IPS-20b (cell line): Measurements from ENCODE around the gene OR13J1.
"Not testable (repeated sequence)": the region's sequence is repeated elsewhere in the genome, so short reads cannot be mapped to it uniquely, and the experiment has no call there.

Experiments
- H3K27ac ChIP-seq: one replicate; pipeline ENCODE4 v1.5.1; 2013; ENCODE audit warnings: low read length
- H3K27me3 ChIP-seq: 2 replicates; pipeline ENCODE4 v1.6.1; 2013; ENCODE audit warnings: mild to moderate bottlenecking, low read length, inconsistent platforms; ENCODE audit not compliant: insufficient read depth
- H3K36me3 ChIP-seq: 2 replicates; pipeline ENCODE4 v1.6.1; 2013; ENCODE audit warnings: low read depth, mild to moderate bottlenecking, inconsistent platforms, low read length, moderate library complexity; ENCODE audit not compliant: insufficient read depth
- H3K4me1 ChIP-seq: 2 replicates; pipeline ENCODE4 v1.6.1; 2013; ENCODE audit warnings: mild to moderate bottlenecking, control low read depth, inconsistent platforms, low read length, moderate library complexity; ENCODE audit not compliant: insufficient read depth
- H3K4me3 ChIP-seq: 2 replicates; pipeline ENCODE4 v1.5.1; 2013; ENCODE audit warnings: mild to moderate bottlenecking, low read length, inconsistent platforms
- H3K9ac ChIP-seq: 2 replicates; pipeline ENCODE4 v1.6.1; 2013; ENCODE audit warnings: low read depth, mild to moderate bottlenecking, inconsistent platforms, low read length, moderate library complexity
- H3K9me3 ChIP-seq: 2 replicates; pipeline ENCODE4 v1.6.1; 2013; ENCODE audit warnings: mild to moderate bottlenecking, low read depth, low read length, inconsistent platforms; ENCODE audit not compliant: insufficient read depth

The OR13J1 gene, protein sequence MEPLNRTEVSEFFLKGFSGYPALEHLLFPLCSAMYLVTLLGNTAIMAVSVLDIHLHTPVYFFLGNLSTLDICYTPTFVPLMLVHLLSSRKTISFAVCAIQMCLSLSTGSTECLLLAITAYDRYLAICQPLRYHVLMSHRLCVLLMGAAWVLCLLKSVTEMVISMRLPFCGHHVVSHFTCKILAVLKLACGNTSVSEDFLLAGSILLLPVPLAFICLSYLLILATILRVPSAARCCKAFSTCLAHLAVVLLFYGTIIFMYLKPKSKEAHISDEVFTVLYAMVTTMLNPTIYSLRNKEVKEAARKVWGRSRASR

GRCh38 chr9:35870351-35870923 is at the start of gene OR13J1:
OR13J1 (minus strand) TSS chr9:35870401; CDS start chr9:35870401, 0 bp downstream.
- no peaks in the 10 kb centered on the region for H3K36me3 ChIP-seq
- H3K27me3 ChIP-seq = no peaks in the 10 kb centered on the region
- no peaks in the 10 kb centered on the region; the same call in 1 of the 2 replicates for H3K9me3 ChIP-seq
- H3K4me3 ChIP-seq = no peak within 1 kb of the TSS
- no peak within 1 kb of the TSS for H3K27ac ChIP-seq
- no peak within 1 kb of the TSS for H3K9ac ChIP-seq
- no peaks in the 10 kb centered on the region for H3K4me1 ChIP-seq

GRCh38 chr9:35919212-35920008 is 49.2 kb upstream of the OR13J1 start:
- no peak overlapping the region for H3K27ac ChIP-seq
- H3K4me1 ChIP-seq = peaks cover 4% of the 10 kb centered on the region; the same call in 1 of the 2 replicates
- no peak overlapping the region for H3K9ac ChIP-seq
- H3K4me3 ChIP-seq = no peak overlapping the region
- no peaks in the 10 kb centered on the region for H3K27me3 ChIP-seq
- H3K9me3 ChIP-seq = no peaks in the 10 kb centered on the region
- no peaks in the 10 kb centered on the region for H3K36me3 ChIP-seq

DNA sequence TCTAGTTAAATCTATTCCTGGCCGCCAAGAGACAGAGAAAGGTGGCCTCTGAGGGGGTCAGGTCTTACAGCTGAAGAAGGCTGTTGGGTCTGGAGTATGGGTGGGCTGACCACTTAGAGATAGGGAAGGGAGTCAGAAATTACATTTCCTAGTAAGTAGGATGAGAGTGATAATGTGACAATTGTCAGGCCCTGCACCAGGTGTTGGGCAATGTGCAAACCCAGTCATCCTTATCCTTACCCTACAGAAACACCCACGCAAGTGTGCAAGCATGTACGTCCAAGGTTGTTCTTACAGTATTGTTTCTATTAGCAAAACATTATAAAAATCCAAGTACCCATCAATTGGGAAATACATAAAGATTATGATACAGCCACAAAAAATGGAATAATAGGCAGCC is 48.6 kb upstream of the OR13J1 start:
- no peaks in the 10 kb centered on the region for H3K9me3 ChIP-seq
- H3K36me3 ChIP-seq = no peaks in the 10 kb centered on the region
- no peak overlapping the region for H3K9ac ChIP-seq
- 0 out of 2 replicates have a peak, but pooled peaks cover under 1% of the 10 kb centered on the region for H3K4me1 ChIP-seq
- no peak overlapping the region for H3K4me3 ChIP-seq
- H3K27me3 ChIP-seq = no peaks in the 10 kb centered on the region
- H3K27ac ChIP-seq = no peak overlapping the region

GRCh38 chr9:35917261-35917660 is 47.1 kb upstream of the OR13J1 start:
- no peak overlapping the region for H3K9ac ChIP-seq
- H3K27ac ChIP-seq = no peak overlapping the region
- H3K9me3 ChIP-seq = no peaks in the 10 kb centered on the region
- no peaks in the 10 kb centered on the region for H3K36me3 ChIP-seq
- no peaks in the 10 kb centered on the region for H3K4me1 ChIP-seq
- no peaks in the 10 kb centered on the region for H3K27me3 ChIP-seq
- no peak overlapping the region for H3K4me3 ChIP-seq

- Histone ChIP-seq H3K36me3 (no peaks in the 10 kb centered on the region), H3K27ac (no peak overlapping the region), H3K9ac (no peak overlapping the region), H3K4me3 (no peak overlapping the region), H3K27me3 (no peaks in the 10 kb centered on the region), H3K9me3 (no peaks in the 10 kb centered on the region), H3K4me1 (no peaks in the 10 kb centered on the region)
These were observed 45.6 kb upstream of the OR13J1 start for GRCh38 chr9:35915681-35916294.

DNA sequence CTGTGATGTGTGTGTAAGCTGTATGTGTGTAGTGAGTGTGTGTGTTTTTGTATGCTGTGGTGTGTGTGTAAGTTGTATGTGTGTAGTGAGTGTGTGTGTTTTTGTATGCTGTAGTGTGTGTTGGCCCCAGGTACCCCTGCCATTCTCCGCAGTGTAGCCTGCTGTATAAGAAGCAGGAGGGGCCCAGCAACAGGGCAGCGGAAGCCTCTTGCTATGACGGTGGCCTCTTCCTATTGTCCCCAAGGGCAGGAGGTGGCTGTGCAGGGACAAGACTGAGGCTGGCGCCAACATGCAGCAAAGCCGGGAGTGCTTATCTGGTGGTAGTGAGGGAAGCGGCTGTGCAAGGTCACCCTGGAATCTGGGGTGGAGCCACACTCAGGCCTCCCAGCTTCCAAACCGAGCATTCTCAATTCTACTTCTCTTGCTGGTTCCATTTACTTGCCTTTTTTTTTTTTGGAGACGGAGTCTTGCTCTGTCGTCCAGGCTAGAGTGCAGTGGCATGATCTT is 44.2 kb upstream of the OR13J1 start:
- H3K4me1 ChIP-seq = no peaks in the 10 kb centered on the region
- H3K9ac ChIP-seq = no peak overlapping the region
- no peaks in the 10 kb centered on the region for H3K36me3 ChIP-seq
- H3K4me3 ChIP-seq = no peak overlapping the region
- H3K9me3 ChIP-seq = no peaks in the 10 kb centered on the region
- H3K27me3 ChIP-seq = no peaks in the 10 kb centered on the region
- no peak overlapping the region for H3K27ac ChIP-seq

- H3K27me3 ChIP-seq, H3K4me3 ChIP-seq: not testable (repeated sequence)
These were observed 43.2 kb upstream of the OR13J1 start for GRCh38 chr9:35913429-35913828.

GRCh38 chr9:35912791-35913400 is 42.7 kb upstream of the OR13J1 start:
- Histone ChIP-seq H3K4me3 (no peak overlapping the region), H3K27me3 (no peaks in the 10 kb centered on the region)

More at GRCh38 chr9:35913429-35913828, 43.2 kb upstream of the OR13J1 start:
- not testable (repeated sequence) for H3K9me3 ChIP-seq, H3K4me1 ChIP-seq, H3K36me3 ChIP-seq, H3K9ac ChIP-seq, H3K27ac ChIP-seq

GRCh38 chr9:35911690-35912089 is 41.5 kb upstream of the OR13J1 start:
- no peak overlapping the region for H3K9ac ChIP-seq
- H3K36me3 ChIP-seq = no peaks in the 10 kb centered on the region
- H3K27me3 ChIP-seq = no peaks in the 10 kb centered on the region
- no peak overlapping the region for H3K4me3 ChIP-seq
- H3K4me1 ChIP-seq = peaks cover 23% of the 10 kb centered on the region
- no peaks in the 10 kb centered on the region for H3K9me3 ChIP-seq
- no peak overlapping the region for H3K27ac ChIP-seq

More at GRCh38 chr9:35912791-35913400, 42.7 kb upstream of the OR13J1 start:
- Histone ChIP-seq H3K9ac (no peak overlapping the region), H3K4me1 (peaks cover 13% of the 10 kb centered on the region), H3K9me3 (no peaks in the 10 kb centered on the region), H3K27ac (no peak overlapping the region), H3K36me3 (no peaks in the 10 kb centered on the region)

- H3K4me3 ChIP-seq = no peak overlapping the region
- H3K9me3 ChIP-seq = no peaks in the 10 kb centered on the region
- peaks cover 24% of the 10 kb centered on the region for H3K4me1 ChIP-seq
- H3K9ac ChIP-seq = no peak overlapping the region
- no peaks in the 10 kb centered on the region for H3K36me3 ChIP-seq
- H3K27me3 ChIP-seq = no peaks in the 10 kb centered on the region
- no peak overlapping the region for H3K27ac ChIP-seq
These were observed 40.6 kb upstream of the OR13J1 start for GRCh38 chr9:35910613-35911359.
